NT2/D1 (cell line): Measurements from ENCODE around the gene ORM1.

ENCODE experiments used
- DNase-seq: peaks from one replicate; pipeline ENCODE4 v3.0.0-alpha.2; 2011; ENCODE audit warnings: low read depth, low spot score
- H3K27me3 ChIP-seq: 2 replicates; pipeline ENCODE4 v1.6.0; 2011; ENCODE audit warnings: mild to moderate bottlenecking; ENCODE audit not compliant: insufficient read length, insufficient read depth
- H3K36me3 ChIP-seq: 2 replicates; pipeline ENCODE4 v1.6.1; 2011; ENCODE audit warnings: mild to moderate bottlenecking, low read length, mixed read lengths; ENCODE audit not compliant: insufficient read depth, insufficient read length
- H3K4me1 ChIP-seq: 2 replicates; pipeline ENCODE4 v1.5.1; 2011; ENCODE audit not compliant: insufficient read depth, insufficient read length
- H3K4me3 ChIP-seq: 2 replicates; pipeline ENCODE4 v1.5.1; 2011; ENCODE audit warnings: low read depth; ENCODE audit not compliant: insufficient read length
- H3K9ac ChIP-seq: 2 replicates; pipeline ENCODE4 v1.6.0; 2011; ENCODE audit warnings: low read depth; ENCODE audit not compliant: insufficient read length
- H3K9me3 ChIP-seq: 2 replicates; pipeline ENCODE4 v1.5.1; 2011; ENCODE audit warnings: mild to moderate bottlenecking, low read length; ENCODE audit not compliant: insufficient read depth
- SUZ12 ChIP-seq: IDR thresholded peaks from 2 replicates; pipeline ENCODE4 v1.6.1; 2011; ENCODE audit not compliant: insufficient read length, insufficient read depth; ENCODE audit errors: extremely low read depth
- YY1 ChIP-seq: IDR thresholded peaks from 2 replicates; pipeline ENCODE4 v1.6.1; 2011; ENCODE audit not compliant: insufficient read length, insufficient read depth
- ZNF274 ChIP-seq: IDR thresholded peaks from 2 replicates; pipeline ENCODE4 v1.6.1; 2011; ENCODE audit warnings: mild to moderate bottlenecking, low read depth, low read length

Gene ORM1

GRCh38 chr9:114278881-114279570 is 43.9 kb upstream of the ORM1 start:
- H3K9ac ChIP-seq = no peak overlapping the region
- H3K36me3 ChIP-seq = peaks cover 56% of the 10 kb centered on the region
- no peaks in the 10 kb centered on the region for H3K9me3 ChIP-seq
- H3K4me1 ChIP-seq = peaks cover 7% of the 10 kb centered on the region
- no peak for DNase-seq
- TF ChIP-seq SUZ12 (no peak), ZNF274 (no peak), YY1 (no peak)
- no peaks in the 10 kb centered on the region for H3K27me3 ChIP-seq
- no peak overlapping the region for H3K4me3 ChIP-seq

DNA sequence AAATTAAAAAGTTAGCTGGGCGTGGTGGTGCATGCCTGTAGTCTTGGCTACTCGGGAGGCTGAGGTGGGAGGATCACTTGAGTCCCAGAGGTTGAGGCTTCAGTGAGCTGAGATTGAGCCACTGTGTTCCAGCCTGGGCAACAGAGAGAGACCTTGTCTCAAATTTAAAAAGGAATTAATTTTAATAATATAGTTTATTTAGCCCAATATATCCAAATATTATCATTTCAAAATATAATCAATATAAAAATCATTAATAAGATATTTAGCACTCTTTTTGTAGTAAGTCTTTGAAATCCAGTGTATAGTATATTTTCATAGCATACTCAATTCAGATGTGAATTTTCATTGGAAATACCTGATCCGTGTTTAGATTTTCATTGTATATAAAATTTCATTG is 43.2 kb upstream of the ORM1 start:
- no peak overlapping the region for H3K9ac ChIP-seq
- H3K4me1 ChIP-seq = peaks cover 7% of the 10 kb centered on the region
- H3K36me3 ChIP-seq = peaks cover 63% of the 10 kb centered on the region
- no peaks in the 10 kb centered on the region for H3K9me3 ChIP-seq
- H3K27me3 ChIP-seq = no peaks in the 10 kb centered on the region
- TF ChIP-seq SUZ12 (no peak), YY1 (no peak), ZNF274 (no peak)
- DNase-seq = no peak
- H3K4me3 ChIP-seq = no peak overlapping the region

GRCh38 chr9:114280636-114281472 is 42.0 kb upstream of the ORM1 start:
- Histone ChIP-seq H3K9ac (peak overlapping the region; percentile 5), H3K4me3 (no peak overlapping the region), H3K36me3 (peaks cover 68% of the 10 kb centered on the region), H3K27me3 (no peaks in the 10 kb centered on the region), H3K4me1 (peaks cover 16% of the 10 kb centered on the region), H3K9me3 (no peaks in the 10 kb centered on the region)
- no peak for TF ChIP-seq ZNF274
- no peak for DNase-seq

DNA sequence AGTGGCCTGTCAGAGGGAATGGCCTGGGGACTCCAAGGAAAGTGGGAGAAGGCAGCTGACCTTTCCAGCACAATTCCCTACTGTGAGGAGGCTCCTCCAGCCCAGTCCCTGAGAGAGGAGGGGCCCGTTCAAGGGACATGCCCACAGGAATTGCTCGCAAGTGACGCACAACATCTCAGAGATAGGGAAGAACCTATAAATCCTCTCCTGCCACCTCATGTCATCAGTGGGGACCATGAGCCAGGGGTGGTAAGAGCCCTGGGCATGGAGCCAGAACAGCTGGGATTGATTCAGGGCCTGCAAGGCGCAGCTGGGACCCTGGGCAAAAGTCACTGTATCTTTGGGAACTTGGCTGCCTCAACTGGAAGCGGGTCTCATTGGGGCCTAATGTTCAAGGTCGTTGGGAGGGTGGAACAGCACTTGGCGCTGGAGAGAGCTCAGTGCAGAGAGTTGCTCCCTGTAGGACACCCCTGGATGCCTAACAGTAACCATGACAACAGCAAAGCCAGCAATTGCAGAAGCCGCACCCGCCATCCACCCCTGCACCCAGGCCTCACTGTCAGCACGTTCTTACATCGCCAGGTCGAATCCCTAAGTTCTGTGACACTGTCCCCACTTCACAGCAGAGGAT is 41.3 kb upstream of the ORM1 start:
- Histone ChIP-seq H3K9me3 (no peaks in the 10 kb centered on the region), H3K36me3 (peaks cover 69% of the 10 kb centered on the region), H3K27me3 (no peaks in the 10 kb centered on the region), H3K9ac (peak overlapping the region; percentile 5), H3K4me3 (no peak overlapping the region), H3K4me1 (peaks cover 19% of the 10 kb centered on the region)
- no peak for TF ChIP-seq YY1
- no peak for TF ChIP-seq SUZ12
- no peak for TF ChIP-seq ZNF274
- DNase-seq = no peak

DNA sequence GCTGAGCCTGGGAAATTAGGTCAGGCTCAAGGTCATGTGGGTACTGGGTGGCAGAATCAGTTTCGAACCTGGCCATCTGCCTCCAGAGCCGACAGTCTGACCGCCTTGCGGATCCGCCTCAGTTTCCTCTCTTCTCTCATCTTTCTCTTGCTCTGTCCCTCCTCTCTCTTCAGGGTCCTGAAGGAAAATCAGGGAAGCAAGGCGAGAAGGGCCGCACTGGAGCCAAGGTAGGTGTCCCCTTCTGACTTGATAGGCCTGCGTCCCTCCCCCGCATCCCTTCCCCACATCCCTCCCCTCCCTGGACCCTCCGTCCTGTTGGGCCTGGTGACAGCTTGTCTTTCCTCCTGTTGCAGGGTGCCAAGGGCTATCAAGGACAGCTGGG is 40.8 kb upstream of the ORM1 start:
- H3K9me3 ChIP-seq = no peaks in the 10 kb centered on the region
- TF ChIP-seq ZNF274 (no peak), SUZ12 (no peak), YY1 (no peak)
- H3K4me1 ChIP-seq = peaks cover 19% of the 10 kb centered on the region
- H3K27me3 ChIP-seq = no peaks in the 10 kb centered on the region
- H3K9ac ChIP-seq = no peak overlapping the region
- no peak overlapping the region for H3K4me3 ChIP-seq
- no peak for DNase-seq
- H3K36me3 ChIP-seq = peaks cover 71% of the 10 kb centered on the region

- H3K4me3 ChIP-seq = no peak overlapping the region
- peak overlapping the region; percentile 28 for H3K9ac ChIP-seq
- peaks cover 75% of the 10 kb centered on the region for H3K36me3 ChIP-seq
- no peaks in the 10 kb centered on the region for H3K9me3 ChIP-seq
- DNase-seq = no peak
- TF ChIP-seq ZNF274 (no peak), YY1 (no peak), SUZ12 (no peak)
- peaks cover 19% of the 10 kb centered on the region for H3K4me1 ChIP-seq
- no peaks in the 10 kb centered on the region for H3K27me3 ChIP-seq
Observed at GRCh38 chr9:114282507-114282906, 40.4 kb upstream of the ORM1 start.

- Histone ChIP-seq H3K9me3 (no peaks in the 10 kb centered on the region), H3K36me3 (peaks cover 79% of the 10 kb centered on the region), H3K9ac (peak overlapping the region; percentile 13), H3K4me3 (no peak overlapping the region), H3K27me3 (no peaks in the 10 kb centered on the region), H3K4me1 (peaks cover 23% of the 10 kb centered on the region)
- DNase-seq = no peak
- TF ChIP-seq SUZ12 (no peak), ZNF274 (no peak), YY1 (no peak)
Observed at GRCh38 chr9:114282926-114283325, 40.0 kb upstream of the ORM1 start.
